ENCODE data around the gene LUM. TPM values are rescaled to one million over a fixed set of nuclear protein-coding genes. Genes with fewer than 3 reads are reported as not detected.
"Not testable (repeated sequence)": the region's sequence is repeated elsewhere in the genome, so short reads cannot be mapped to it uniquely, and the experiment has no call there.

Gene LUM
- total RNA-seq, 4 donors from 2014 or later = 213 to 557 (median 340) TPM

- no peak for TF ChIP-seq CTCF (IDR thresholded peaks at IDR 0.05)
- ATAC-seq (ENCODE audit: low FRiP score) (no peak), DNase-seq (ENCODE audit: low spot score) (no peak)
These were observed 12.8 kb downstream of the LUM start for GRCh38 chr12:91098461-91098860.

GRCh38 chr12:91094957-91095356 lies 16.3 kb downstream of the LUM start:
- TF ChIP-seq CTCF (IDR thresholded peaks at IDR 0.05) = no peak
- ATAC-seq (ENCODE audit: low FRiP score) = no peak
- DNase-seq (ENCODE audit: low spot score) = no peak

- no peak for TF ChIP-seq CTCF (IDR thresholded peaks at IDR 0.05)
- DNase-seq (ENCODE audit: low spot score) (no peak), ATAC-seq (ENCODE audit: low FRiP score) (no peak)
These were observed 17.1 kb downstream of the LUM start for GRCh38 chr12:91094032-91094662.

GRCh38 chr12:91093341-91093740 lies 18.0 kb downstream of the LUM start:
- DNase-seq (ENCODE audit: low spot score) = no peak
- no peak for TF ChIP-seq CTCF (IDR thresholded peaks at IDR 0.05)
- no peak for ATAC-seq (ENCODE audit: low FRiP score)

- TF ChIP-seq CTCF (IDR thresholded peaks at IDR 0.05) = no peak
- no peak for ATAC-seq (ENCODE audit: low FRiP score)
- no peak for DNase-seq (ENCODE audit: low spot score)
These were observed 19.2 kb downstream of the LUM start for GRCh38 chr12:91091916-91092715.

GRCh38 chr12:91089953-91090352 lies 21.3 kb downstream of the LUM start:
- ATAC-seq (ENCODE audit: low FRiP score); DNase-seq (ENCODE audit: low spot score): not testable (repeated sequence)

GRCh38 chr12:91080041-91080440 lies 31.3 kb downstream of the LUM start:
- no peak for DNase-seq (ENCODE audit: low spot score)
- no peak for TF ChIP-seq CTCF (IDR thresholded peaks at IDR 0.05)
- no peak for ATAC-seq (ENCODE audit: low FRiP score)
